Lung (tissue), 12 donors: Measurements from ENCODE around the gene ADGRG4. TPM values are rescaled to one million over a fixed set of nuclear protein-coding genes. Genes with fewer than 3 reads are reported as not detected.
"Not testable (repeated sequence)": the region's sequence is repeated elsewhere in the genome, so short reads cannot be mapped to it uniquely, and the experiment has no call there.

Experiments used
- ATAC-seq: fragments of 200-7000 bp; cut with Tn5 transposase; one replicate; pipeline ENCODE4 v1.9.1; 2020; ENCODE audit warnings: moderate number of reproducible peaks; ENCODE audit not compliant: insufficient read depth, low FRiP score
- DNase-seq, 3 donors: peaks; one replicate each; pipeline ENCODE4 v3.0.0-alpha.2; 2013 to 2017
- H3K27ac ChIP-seq, 2 donors: one replicate each; pipeline ENCODE4 v1.5.1; 2013; ENCODE audit warnings: mild to moderate bottlenecking in 2 of 2, moderate library complexity in 2 of 2, control low read depth in 1 of 2, inconsistent platforms in 1 of 2, low read depth in 1 of 2, low read length in 1 of 2
- H3K27me3 ChIP-seq, 3 donors: one replicate each; pipeline ENCODE4 v1.5.1; 2013; ENCODE audit warnings: low read length in 2 of 3; ENCODE audit not compliant: control insufficient read depth in 3 of 3, insufficient read depth in 3 of 3
- H3K36me3 ChIP-seq, 4 donors: one replicate each; pipeline ENCODE4 v1.5.1; 2013; ENCODE audit warnings: low read length in 4 of 4, mild to moderate bottlenecking in 1 of 4, moderate library complexity in 1 of 4; ENCODE audit not compliant: control insufficient read depth in 4 of 4, insufficient read depth in 4 of 4
- H3K4me1 ChIP-seq, 5 donors: one replicate each; pipeline ENCODE4 v1.5.1; 2013; ENCODE audit warnings: low read length in 5 of 5, mild to moderate bottlenecking in 2 of 5, moderate library complexity in 1 of 5; ENCODE audit not compliant: control insufficient read depth in 5 of 5, insufficient read depth in 5 of 5
- H3K4me3 ChIP-seq: one replicate; pipeline ENCODE4 v1.5.1; 2013; ENCODE audit warnings: mild to moderate bottlenecking, control low read depth, moderate library complexity
- H3K9ac ChIP-seq, 2 donors: one replicate each; pipeline ENCODE4 v1.5.1; 2013; ENCODE audit warnings: low read length in 2 of 2, control low read depth in 1 of 2; ENCODE audit not compliant: insufficient read depth in 1 of 2
- H3K9me3 ChIP-seq, 4 donors: one replicate each; pipeline ENCODE4 v1.5.1; 2013; ENCODE audit warnings: low read length in 3 of 4, mild to moderate bottlenecking in 1 of 4, moderate library complexity in 1 of 4; ENCODE audit not compliant: control insufficient read depth in 4 of 4, insufficient read depth in 3 of 4
- WGBS, 2 donors: extraction: QIAGEN DNeasy Blood & Tissue Kit; methylation state at CpG; one replicate each; pipeline ENCODE4 v1.1.7; 2013; 5-methylcytosine and 5-hydroxymethylcytosine counted together
- polyA plus RNA-seq, 2 donors: library from polyadenylated mRNA; stranded (reverse); fragments of 200-250 nt; gene quantifications; one replicate each; pipeline ENCODE4 v1.2.1, GENCODE V29; 2013
- total RNA-seq, 2 donors: library from RNA; depleted of rRNA in 1 of 2; stranded (reverse); fragments of >200 nt in 1 of 2; gene quantifications; one replicate each; pipeline ENCODE4 v1.2.1, GENCODE V29; 2014 to 2021
- TF ChIP-seq, protein P1 (sequence below): IDR thresholded peaks from 2 replicates; pipeline ENCODE4 v1.5.1; 2012; ENCODE audit warnings: mild to moderate bottlenecking; ENCODE audit errors: control extremely low read depth, extremely low read depth
- donor health status: control.
- donor health status: control.
- donor health status: Bipolar disorder and iron deficiency.
- donor health status: healthy.
- donor health status: DM: yes; HTN: yes; CAD: no.

Gene ADGRG4
- total and polyA plus RNA-seq, 4 donors = 0.03 to 0.06 TPM; not detected in 2

DNA sequence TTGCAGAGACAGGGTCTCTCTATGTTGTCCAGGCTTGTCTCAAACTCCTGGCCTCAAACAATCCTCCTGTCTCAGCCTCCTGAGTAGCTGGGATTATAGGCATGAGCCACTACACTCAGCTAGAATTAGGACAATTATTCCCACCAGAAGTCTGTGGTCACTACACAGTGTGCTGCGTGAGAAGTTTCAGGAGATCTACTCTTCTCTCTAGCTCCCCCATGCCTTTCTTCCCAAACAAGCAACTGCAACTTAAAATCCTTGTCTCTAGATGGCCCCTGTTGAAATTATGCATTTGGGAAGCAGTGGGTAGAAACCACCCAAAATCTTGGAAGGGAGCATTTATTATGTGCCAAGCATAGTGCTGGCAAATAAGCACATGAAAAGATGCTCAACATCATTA is 28.4 kb upstream of the ADGRG4 start:
- TF ChIP-seq, protein P1, sequence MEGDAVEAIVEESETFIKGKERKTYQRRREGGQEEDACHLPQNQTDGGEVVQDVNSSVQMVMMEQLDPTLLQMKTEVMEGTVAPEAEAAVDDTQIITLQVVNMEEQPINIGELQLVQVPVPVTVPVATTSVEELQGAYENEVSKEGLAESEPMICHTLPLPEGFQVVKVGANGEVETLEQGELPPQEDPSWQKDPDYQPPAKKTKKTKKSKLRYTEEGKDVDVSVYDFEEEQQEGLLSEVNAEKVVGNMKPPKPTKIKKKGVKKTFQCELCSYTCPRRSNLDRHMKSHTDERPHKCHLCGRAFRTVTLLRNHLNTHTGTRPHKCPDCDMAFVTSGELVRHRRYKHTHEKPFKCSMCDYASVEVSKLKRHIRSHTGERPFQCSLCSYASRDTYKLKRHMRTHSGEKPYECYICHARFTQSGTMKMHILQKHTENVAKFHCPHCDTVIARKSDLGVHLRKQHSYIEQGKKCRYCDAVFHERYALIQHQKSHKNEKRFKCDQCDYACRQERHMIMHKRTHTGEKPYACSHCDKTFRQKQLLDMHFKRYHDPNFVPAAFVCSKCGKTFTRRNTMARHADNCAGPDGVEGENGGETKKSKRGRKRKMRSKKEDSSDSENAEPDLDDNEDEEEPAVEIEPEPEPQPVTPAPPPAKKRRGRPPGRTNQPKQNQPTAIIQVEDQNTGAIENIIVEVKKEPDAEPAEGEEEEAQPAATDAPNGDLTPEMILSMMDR = no peak
- ATAC-seq (no peak), DNase-seq (no peak)
- no peak overlapping the region for H3K9ac ChIP-seq
- H3K9me3 ChIP-seq = no peaks in the 10 kb centered on the region
- peaks cover 0 to 14% (median 2%) of the 10 kb centered on the region in 3 donors for H3K27me3 ChIP-seq
- H3K27ac ChIP-seq = no peak overlapping the region
- no peaks in the 10 kb centered on the region for H3K4me1 ChIP-seq
- no peak overlapping the region for H3K4me3 ChIP-seq
- WGBS, 2 donors = 37 to 40% methylated on average over 1 of the region's 1 CpG
- no peaks in the 10 kb centered on the region for H3K36me3 ChIP-seq

DNA sequence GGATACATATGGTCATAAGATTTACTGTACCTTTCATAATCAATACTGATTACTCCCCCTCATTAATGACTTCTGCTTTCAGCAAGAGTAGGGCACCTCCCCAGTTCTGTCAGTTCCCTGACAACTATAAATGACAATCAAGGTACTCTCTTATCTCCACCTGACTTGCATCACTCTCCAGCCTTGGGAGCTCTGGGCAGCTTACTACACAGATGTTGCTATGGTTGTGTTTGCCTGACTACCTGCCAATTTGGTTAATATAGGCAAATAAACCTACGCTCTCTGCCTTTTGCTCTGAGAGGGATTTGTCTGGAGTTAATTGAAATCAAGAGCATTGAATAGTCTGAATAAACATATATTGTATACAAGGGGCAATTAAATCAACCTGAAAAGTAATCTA is 26.8 kb upstream of the ADGRG4 start:
- DNase-seq (no peak), ATAC-seq (no peak)
- Histone ChIP-seq H3K9ac (no peak overlapping the region), H3K9me3 (peaks cover 0 to 2% (median 0%) of the 10 kb centered on the region in 4 donors), H3K4me1 (no peaks in the 10 kb centered on the region), H3K36me3 (no peaks in the 10 kb centered on the region), H3K27me3 (peaks cover 0 to 10% (median 4%) of the 10 kb centered on the region in 3 donors), H3K27ac (no peak overlapping the region), H3K4me3 (no peak overlapping the region)
- WGBS, 2 donors = 68 to 89% methylated on average over 1 of the region's 1 CpG
- TF ChIP-seq, protein P1 = no peak

DNA sequence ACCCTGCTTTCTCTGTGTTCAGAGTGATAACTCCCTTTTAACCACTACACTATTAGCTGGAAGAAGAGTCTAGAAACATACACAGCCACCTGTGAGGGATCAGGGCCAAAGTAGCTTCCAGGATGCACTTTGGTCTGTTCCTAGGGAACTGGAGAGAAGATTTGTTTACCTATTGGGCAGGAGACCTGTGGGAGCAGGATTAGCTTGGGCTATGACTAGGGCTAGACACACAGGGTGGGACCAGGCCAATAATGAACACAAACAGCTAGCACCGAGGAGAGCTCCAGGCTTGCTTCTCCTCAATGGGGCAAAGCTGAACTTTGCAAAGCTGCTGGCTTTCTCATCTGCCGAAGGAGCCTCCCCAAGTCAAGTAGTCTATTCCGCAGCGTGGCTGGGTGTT is 25.2 kb upstream of the ADGRG4 start:
- Histone ChIP-seq H3K36me3 (no peaks in the 10 kb centered on the region), H3K4me1 (no peaks in the 10 kb centered on the region)
- DNase-seq = no peak

DNA sequence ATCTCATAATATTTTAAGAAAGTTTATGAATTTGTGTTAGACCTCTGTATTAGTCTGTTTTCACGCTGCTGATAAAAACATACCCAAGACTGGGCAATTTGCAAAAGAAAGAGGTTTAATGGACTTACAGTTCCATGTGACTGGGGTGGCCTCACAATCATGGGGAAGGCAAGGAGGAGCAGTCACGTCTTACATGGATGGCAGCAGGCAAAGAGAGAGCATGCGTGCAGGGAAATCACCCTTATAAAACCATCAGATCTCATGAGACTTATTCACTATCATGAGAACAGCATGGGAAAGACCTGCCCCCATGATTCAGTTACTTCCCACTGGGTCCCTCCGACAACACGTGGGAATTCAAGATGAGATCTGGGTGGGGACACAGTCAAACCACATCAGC is 14.4 kb upstream of the ADGRG4 start:
- not testable (repeated sequence) for DNase-seq, H3K36me3 ChIP-seq
- 76 to 95% methylated on average over 5 of the region's 5 CpGs for WGBS, 2 donors

More for the DNA sequence above, 25.2 kb upstream of the ADGRG4 start:
- Histone ChIP-seq H3K4me3 (no peak overlapping the region), H3K27ac (no peak overlapping the region), H3K9ac (no peak overlapping the region), H3K9me3 (peaks cover 0 to 2% (median 0%) of the 10 kb centered on the region in 4 donors), H3K27me3 (peaks cover 0 to 4% (median 4%) of the 10 kb centered on the region in 3 donors)
- ATAC-seq = no peak
- TF ChIP-seq, protein P1 = no peak
- 71 to 90% methylated on average over 4 of the region's 4 CpGs for WGBS, 2 donors

More for the DNA sequence above, 14.4 kb upstream of the ADGRG4 start:
- not testable (repeated sequence) for H3K4me3 ChIP-seq, H3K27me3 ChIP-seq, ATAC-seq, H3K9ac ChIP-seq, H3K4me1 ChIP-seq, H3K9me3 ChIP-seq, H3K27ac ChIP-seq
